Smooth muscle cell of the pulmonary artery (primary cell): ENCODE measurements around the gene GXYLT1. TPM values are rescaled to one million over a fixed set of nuclear protein-coding genes. Genes with fewer than 3 reads are reported as not detected.

Experiments
- total RNA-seq: library from RNA; depleted of rRNA; stranded (reverse); fragments of >200 nt; gene quantifications from 2 replicates; pipeline ENCODE4 v1.2.3, GENCODE V29; 2014

Gene GXYLT1, protein sequence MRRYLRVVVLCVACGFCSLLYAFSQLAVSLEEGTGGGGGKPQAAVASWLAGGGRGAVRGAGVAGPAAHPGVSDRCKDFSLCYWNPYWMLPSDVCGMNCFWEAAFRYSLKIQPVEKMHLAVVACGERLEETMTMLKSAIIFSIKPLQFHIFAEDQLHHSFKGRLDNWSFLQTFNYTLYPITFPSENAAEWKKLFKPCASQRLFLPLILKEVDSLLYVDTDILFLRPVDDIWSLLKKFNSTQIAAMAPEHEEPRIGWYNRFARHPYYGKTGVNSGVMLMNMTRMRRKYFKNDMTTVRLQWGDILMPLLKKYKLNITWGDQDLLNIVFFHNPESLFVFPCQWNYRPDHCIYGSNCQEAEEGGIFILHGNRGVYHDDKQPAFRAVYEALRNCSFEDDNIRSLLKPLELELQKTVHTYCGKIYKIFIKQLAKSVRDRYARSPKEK
- total RNA-seq: 9.0 and 11.7 TPM in 2 replicates

DNA sequence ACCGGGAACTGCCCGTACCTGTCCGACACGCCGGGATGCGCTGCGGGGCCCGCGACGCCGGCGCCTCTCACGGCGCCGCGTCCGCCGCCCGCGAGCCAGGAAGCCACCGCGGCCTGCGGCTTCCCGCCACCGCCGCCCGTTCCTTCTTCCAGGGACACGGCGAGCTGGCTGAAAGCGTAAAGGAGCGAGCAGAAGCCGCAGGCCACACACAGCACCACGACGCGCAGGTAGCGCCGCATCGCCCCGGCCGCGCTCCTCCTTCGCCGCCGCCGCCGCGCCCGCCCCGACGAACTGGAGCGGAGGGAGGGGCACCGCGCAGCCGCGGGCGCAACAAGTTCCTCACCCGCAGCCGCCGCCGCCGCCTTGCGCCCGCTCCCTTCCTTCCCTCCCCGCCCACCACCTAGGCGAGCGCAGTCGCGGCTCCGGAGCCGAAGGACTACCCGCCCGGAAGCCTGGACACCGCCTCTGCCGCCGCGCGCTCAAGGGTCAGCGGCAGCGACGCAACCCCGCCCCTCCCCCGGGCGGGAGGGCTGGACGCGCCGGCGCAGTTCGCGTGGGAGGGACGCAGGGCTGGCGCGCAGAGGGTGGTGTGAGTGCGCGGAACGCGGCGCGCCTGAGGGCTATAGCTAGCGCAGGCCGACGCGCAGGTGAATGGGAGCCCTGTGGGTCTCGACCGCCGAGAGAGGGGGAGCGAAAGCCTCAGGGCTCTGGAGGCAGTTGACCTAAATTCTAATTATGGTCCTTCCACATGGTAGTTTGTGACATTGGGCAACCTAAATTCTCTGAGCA, at the start of gene GXYLT1:
TSS of gene GXYLT1 (minus strand) at position 467 of the 789 bp plus-strand sequence. CDS start at position 239, 228 bp downstream.

Other genes with a start within 250 kb of the GXYLT1 start
- gene YAF2, start 93.4 kb upstream of the GXYLT1 start, total RNA-seq: 9.0 and 11.5 TPM in 2 replicates
- 22.1 and 28.2 TPM in 2 replicates for gene ZCRB1, start 181.2 kb upstream of the GXYLT1 start, total RNA-seq
- 41.5 and 48.0 TPM in 2 replicates for gene PPHLN1, start 181.3 kb upstream of the GXYLT1 start, total RNA-seq